Mucosa of descending colon (tissue), 3 donors: Measurements from ENCODE around the gene MXRA7. TPM values are rescaled to one million over a fixed set of nuclear protein-coding genes. Genes with fewer than 3 reads are reported as not detected.

ENCODE experiments used
- ATAC-seq: fragments of 200-7000 bp; cut with Tn5 transposase; one replicate; pipeline ENCODE4 v1.9.1; 2020; ENCODE audit warnings: mild to moderate bottlenecking, moderate library complexity
- DNase-seq, 3 donors: peaks; one replicate each; pipeline ENCODE4 v3.0.0-alpha.2; 2020
- H3K36me3 ChIP-seq: fragments of 200-600 bp; one replicate; pipeline ENCODE4 v1.8.0; 2021; ENCODE audit warnings: low read depth, mild to moderate bottlenecking
- H3K4me1 ChIP-seq: fragments of 200-600 bp; one replicate; pipeline ENCODE4 v1.8.0; 2021; ENCODE audit warnings: low read depth, mild to moderate bottlenecking
- H3K4me3 ChIP-seq: fragments of 200-600 bp; one replicate; pipeline ENCODE4 v1.8.0; 2021; ENCODE audit warnings: mild to moderate bottlenecking
- H3K9me3 ChIP-seq: fragments of 200-600 bp; one replicate; pipeline ENCODE4 v1.8.0; 2021; ENCODE audit warnings: mild to moderate bottlenecking
- intact Hi-C, 2 donors: fragments of 100-400 bp; cut with DNase I in 1 of 2; cut with micrococcal nuclease in 1 of 2; formaldehyde crosslinking; loops; one replicate each; pipeline versions ENCODE4 v1.11.0 to v1.11.1; 2022; cut with DNase I, micrococcal nuclease
- total RNA-seq, 3 donors: library from RNA; stranded (reverse); fragmentation: NEBNext Ultra II Directional in 2 of 3; extraction: Animal tissue kit (Norgen Biotek cat#: 25700) in 2 of 3; gene quantifications; one replicate each; pipeline versions ENCODE4 v1.2.1 to v1.2.4, GENCODE V29; 2021 to 2023
- TF ChIP-seq, protein P1 (sequence below): fragments of 200-600 bp; IDR thresholded peaks from one replicate; pipeline ENCODE4 v1.8.0; 2022; ENCODE audit warnings: antibody characterized with exemption, mild to moderate bottlenecking
- donor health status: DM: no; HTN: no; CAD: no; lungs with moderate emphysema.
- donor health status: DM: no; HTN: no; CAD: no.
- donor health status: DM: no; HTN: yes; CAD: no.

Gene MXRA7
- total RNA-seq, 3 donors from 2014 or later = 11.4 to 214 (median 24.5) TPM

DNA sequence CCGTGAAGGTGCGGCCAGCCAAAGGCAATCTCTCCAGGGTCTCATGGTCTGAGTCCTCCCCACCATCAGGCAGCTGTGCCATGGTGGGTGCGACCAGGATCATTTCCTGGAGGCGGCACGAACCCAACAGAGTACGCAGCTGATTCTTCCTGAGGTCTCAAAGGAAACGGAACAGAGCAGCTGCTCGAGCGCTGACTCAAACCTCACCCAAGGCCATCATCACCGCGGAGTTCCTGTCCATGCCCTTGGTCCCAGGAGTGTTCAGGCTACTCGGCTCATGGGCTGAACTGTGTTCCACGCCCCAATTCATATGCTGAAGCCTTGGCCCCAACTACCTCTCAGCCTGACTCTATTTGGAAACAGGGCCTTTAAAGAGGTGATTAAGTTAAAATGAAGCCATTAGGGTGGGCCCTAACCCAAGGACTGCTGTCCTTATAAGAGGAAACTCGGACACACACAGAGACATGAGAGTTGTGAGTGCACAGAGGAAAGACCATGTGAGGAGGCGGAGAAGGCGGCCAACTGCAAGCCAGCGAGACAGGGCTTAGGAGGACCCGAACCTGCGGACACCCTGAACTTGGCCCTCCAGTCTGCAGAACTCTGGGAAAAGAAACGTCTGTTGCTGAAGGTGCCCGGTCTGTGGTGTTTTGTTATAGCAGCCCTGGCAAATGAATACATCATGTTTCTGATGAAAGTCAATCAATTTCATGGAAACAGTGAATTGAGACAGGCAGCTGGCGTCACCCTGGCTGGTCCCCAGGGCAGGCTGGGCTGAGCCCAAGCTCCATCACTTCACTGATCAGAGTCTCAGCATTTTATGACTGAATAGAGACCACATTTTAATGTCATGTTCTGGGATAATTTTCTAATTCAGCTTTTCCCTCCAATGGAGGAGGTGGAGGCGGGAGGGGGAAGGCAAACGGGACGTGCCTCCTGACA is 13.7 kb downstream of the MXRA7 start:
- no peaks in the 10 kb centered on the region for H3K9me3 ChIP-seq
- TF ChIP-seq, protein P1, sequence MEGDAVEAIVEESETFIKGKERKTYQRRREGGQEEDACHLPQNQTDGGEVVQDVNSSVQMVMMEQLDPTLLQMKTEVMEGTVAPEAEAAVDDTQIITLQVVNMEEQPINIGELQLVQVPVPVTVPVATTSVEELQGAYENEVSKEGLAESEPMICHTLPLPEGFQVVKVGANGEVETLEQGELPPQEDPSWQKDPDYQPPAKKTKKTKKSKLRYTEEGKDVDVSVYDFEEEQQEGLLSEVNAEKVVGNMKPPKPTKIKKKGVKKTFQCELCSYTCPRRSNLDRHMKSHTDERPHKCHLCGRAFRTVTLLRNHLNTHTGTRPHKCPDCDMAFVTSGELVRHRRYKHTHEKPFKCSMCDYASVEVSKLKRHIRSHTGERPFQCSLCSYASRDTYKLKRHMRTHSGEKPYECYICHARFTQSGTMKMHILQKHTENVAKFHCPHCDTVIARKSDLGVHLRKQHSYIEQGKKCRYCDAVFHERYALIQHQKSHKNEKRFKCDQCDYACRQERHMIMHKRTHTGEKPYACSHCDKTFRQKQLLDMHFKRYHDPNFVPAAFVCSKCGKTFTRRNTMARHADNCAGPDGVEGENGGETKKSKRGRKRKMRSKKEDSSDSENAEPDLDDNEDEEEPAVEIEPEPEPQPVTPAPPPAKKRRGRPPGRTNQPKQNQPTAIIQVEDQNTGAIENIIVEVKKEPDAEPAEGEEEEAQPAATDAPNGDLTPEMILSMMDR = no peak
- intact Hi-C loops = no loop called here
- H3K4me3 ChIP-seq = no peak overlapping the region
- DNase-seq (peak in 1 of 3 donors; percentile 42), ATAC-seq (no peak)
- no peaks in the 10 kb centered on the region for H3K36me3 ChIP-seq
- no peaks in the 10 kb centered on the region for H3K4me1 ChIP-seq

DNA sequence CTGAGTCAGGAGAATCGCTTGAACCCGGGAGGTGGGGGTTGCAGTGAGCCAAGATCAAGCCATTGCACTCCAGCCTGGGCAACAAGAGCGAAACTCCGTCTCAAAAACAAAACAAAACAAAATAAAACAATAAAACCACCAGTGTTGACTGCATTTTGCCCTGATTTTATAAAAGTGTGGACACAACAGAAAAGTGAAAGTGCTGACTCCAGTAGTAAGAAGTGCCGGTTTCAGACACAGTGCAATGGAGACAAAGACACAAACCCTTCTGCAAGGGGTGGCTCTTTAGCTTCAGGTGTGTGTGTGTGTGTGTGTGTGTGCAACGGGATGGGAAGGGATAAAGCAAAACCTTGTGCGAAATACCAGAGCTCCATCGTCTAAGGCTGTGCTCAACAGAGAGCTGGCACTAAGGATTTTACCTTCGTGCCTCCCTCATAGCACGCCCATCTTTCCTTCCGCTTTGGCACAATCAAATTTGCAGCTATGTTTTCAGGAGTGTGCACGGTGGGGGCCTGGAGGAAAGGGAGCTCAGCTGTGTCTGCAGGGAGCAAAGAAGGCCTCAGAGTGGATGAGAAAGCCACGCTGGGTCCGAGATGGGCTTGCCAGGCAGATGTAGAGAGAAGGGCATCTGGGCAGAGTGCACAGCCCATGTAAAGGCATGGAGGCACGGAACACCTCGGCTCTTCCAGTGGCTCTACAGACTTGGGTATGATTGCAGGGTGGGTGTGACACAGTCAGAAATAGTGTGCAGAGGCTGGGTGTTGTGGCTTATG is 15.5 kb downstream of the MXRA7 start:
- Histone ChIP-seq H3K36me3 (no peaks in the 10 kb centered on the region), H3K9me3 (no peaks in the 10 kb centered on the region), H3K4me1 (no peaks in the 10 kb centered on the region), H3K4me3 (no peak overlapping the region)
- peak in 1 of 3 donors; percentile 25 for DNase-seq
- intact Hi-C loops = no loop called here
- peak; percentile 27 for ATAC-seq
- TF ChIP-seq, protein P1 = no peak

DNA sequence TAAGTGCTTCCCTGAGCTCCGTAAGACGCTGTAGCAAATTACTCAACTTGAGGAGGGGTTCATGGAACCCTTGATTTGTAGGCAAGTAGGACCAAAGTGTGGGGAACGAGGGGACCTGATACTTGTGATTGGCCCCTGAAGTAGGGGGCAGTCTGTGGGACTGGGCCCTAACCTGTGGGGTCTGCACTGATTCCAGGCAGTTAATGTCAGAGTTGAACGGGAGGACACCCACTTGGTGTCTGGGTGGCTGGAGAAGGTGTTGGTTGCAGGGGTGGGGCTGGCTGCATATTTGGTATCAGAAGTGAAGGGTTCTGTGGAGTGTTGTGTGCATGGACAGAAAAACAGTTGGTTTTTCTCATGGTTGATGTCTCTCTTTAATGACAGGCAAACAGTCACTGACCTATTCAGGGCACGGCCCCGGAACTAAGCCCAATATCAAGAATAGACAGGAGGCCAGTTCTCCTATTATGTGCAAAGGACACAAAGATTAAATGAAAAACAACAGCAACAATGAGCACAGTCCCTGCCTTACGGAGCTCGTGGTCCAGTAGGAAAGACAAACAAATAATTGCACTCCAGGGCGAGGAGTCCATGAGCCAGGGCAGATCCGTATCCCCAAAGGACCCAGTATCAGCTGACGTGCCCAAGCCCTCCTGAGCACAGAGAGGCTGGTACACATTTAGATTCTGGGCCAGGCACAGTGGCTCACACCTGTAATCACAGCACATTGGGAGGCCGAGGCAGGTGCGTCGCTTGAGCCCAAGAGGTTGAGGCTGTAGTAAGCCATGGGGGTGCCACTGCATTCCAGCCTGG is 19.2 kb downstream of the MXRA7 start:
- Histone ChIP-seq H3K9me3 (no peaks in the 10 kb centered on the region), H3K36me3 (no peaks in the 10 kb centered on the region), H3K4me1 (no peaks in the 10 kb centered on the region), H3K4me3 (no peak overlapping the region)
- ATAC-seq (no peak), DNase-seq (peak in 1 of 3 donors; percentile 25)
- TF ChIP-seq, protein P1 = no peak
- intact Hi-C loops = no loop called here

DNA sequence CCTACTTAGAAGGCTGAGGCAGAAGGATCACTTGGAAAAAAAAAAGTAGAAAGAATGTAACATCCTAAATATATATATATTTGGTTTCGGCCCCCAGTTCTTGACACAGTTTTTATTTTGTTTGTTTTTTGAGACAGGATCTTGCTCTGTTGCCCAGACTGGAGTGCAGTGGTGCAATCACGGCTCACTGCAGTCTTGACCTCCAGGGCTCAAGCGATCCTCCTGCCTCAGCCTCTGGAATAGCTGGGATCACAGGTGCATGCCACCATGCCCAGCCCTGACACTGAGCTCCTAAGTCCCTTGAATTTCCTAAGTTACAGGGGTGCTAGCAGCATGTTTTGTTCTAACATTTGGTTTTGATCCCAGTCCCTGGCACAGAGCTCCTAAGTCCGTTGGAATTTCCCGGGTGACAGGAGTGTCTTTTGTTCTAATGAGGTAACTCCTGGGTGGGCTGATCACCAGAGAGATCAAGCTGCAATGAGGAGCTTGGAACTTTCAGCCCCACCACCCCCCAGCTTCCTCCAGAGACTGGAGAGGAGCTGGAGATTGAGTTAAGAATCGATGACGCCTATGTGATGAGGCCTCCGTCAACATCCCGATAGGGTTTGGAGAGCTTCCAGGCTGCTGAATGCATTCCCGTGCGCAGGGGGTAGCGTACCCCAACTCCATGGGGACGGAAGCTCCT is 20.0 kb downstream of the MXRA7 start:
- H3K4me1 ChIP-seq = no peaks in the 10 kb centered on the region
- no peaks in the 10 kb centered on the region for H3K36me3 ChIP-seq
- H3K9me3 ChIP-seq = no peaks in the 10 kb centered on the region
- ATAC-seq (no peak), DNase-seq (peak in 1 of 3 donors; percentile 29)
- TF ChIP-seq, protein P1 = no peak
- H3K4me3 ChIP-seq = no peak overlapping the region
- intact Hi-C loops = no loop called here

DNA sequence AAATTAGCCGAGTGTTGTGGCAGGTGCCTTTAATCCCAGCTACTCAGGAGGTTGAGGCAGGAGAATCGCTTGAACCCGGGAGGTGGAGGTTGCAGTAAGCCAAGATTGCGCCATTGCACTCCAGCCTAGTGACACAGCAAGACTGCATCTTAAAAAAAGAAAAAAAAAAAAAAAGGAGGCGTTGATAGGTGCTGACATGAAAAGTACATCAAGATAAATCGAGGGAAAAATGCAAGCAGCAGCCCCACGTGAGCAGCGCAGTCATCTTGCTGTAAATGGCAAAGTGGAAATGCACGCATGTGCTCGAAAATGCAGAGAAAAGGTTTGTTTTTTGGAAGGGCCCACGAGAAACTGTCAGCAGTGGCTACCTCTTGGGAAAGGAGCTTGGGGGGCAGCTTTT is 20.9 kb downstream of the MXRA7 start:
- TF ChIP-seq, protein P1 = no peak
- ATAC-seq (no peak), DNase-seq (peak in 1 of 3 donors; percentile 2)
- H3K4me1 ChIP-seq = no peaks in the 10 kb centered on the region
- intact Hi-C loops = no loop called here
- H3K4me3 ChIP-seq = no peak overlapping the region
- no peaks in the 10 kb centered on the region for H3K9me3 ChIP-seq
- H3K36me3 ChIP-seq = no peaks in the 10 kb centered on the region
